SK-N-MC (cell line): Measurements from ENCODE around the gene NEK3.
"Not testable (repeated sequence)": the region's sequence is repeated elsewhere in the genome, so short reads cannot be mapped to it uniquely, and the experiment has no call there.

Experiments used
- DNase-seq: peaks from one replicate; pipeline ENCODE4 v3.0.0-alpha.2; 2011; ENCODE audit warnings: low read depth, low spot score
- H3K27ac ChIP-seq: fragments of 200-600 bp; sonication (generic); 2 replicates; pipeline ENCODE4 v1.5.1; 2016; ENCODE audit warnings: mixed run types
- H3K36me3 ChIP-seq: fragments of 200-600 bp; sonication (generic); 2 replicates; pipeline ENCODE4 v1.6.1; 2017; ENCODE audit warnings: antibody characterized with exemption, low read length, mixed read lengths; ENCODE audit not compliant: insufficient read depth
- H3K4me3 ChIP-seq: fragments of 200-600 bp; sonication (generic); 2 replicates; pipeline ENCODE4 v1.5.1; 2016
- H3K9ac ChIP-seq: fragments of 200-600 bp; sonication (generic); 2 replicates; pipeline ENCODE4 v1.8.0; 2017; ENCODE audit warnings: mixed run types, mixed read lengths; ENCODE audit not compliant: insufficient read length
- H3K9me3 ChIP-seq: fragments of 200-600 bp; sonication (generic); 2 replicates; pipeline ENCODE4 v1.6.1; 2017; ENCODE audit warnings: low read depth, mild to moderate bottlenecking, antibody characterized with exemption, low read length, moderate library complexity, mixed read lengths
- EZH2 ChIP-seq: fragments of 200-600 bp; sonication (generic); IDR thresholded peaks from one replicate; pipeline ENCODE4 v1.6.1; 2017; ENCODE audit warnings: antibody characterized with exemption
- FOXP2 ChIP-seq: optimal IDR thresholded peaks from 2 replicates; pipeline ENCODE3; 2011; ENCODE audit warnings: mild to moderate bottlenecking, moderate library complexity; ENCODE audit not compliant: insufficient read depth; ENCODE audit errors: extremely low read length, control extremely low read depth
- POLR2AphosphoS5 ChIP-seq: IDR thresholded peaks from 2 replicates; pipeline ENCODE4 v1.6.1; 2012; ENCODE audit warnings: mild to moderate bottlenecking, low read depth, low read length, borderline replicate concordance

NEK3 gene

GRCh38 chr13:52194184-52194868 is 34.9 kb upstream of the NEK3 start:
- peak overlapping the region; percentile 68; the same call in 1 of the 2 replicates for H3K27ac ChIP-seq
- DNase-seq: peak; percentile 55
- no peaks in the 10 kb centered on the region for H3K9me3 ChIP-seq
- H3K36me3 ChIP-seq: peaks cover 6% of the 10 kb centered on the region; the same call in 1 of the 2 replicates
- peak overlapping the region; percentile 99 for H3K9ac ChIP-seq
- TF ChIP-seq FOXP2 (peak; percentile 79), EZH2 (no peak), POLR2AphosphoS5 (peak; percentile 97)
- peak overlapping the region; percentile 100 for H3K4me3 ChIP-seq

- peak overlapping the region; percentile 99 for H3K9ac ChIP-seq
- peaks cover 11% of the 10 kb centered on the region; the same call in 1 of the 2 replicates for H3K36me3 ChIP-seq
- H3K27ac ChIP-seq: peak overlapping the region; percentile 68; the same call in 1 of the 2 replicates
- DNase-seq, H3K9me3 ChIP-seq: not testable (repeated sequence)
- peak overlapping the region; percentile 100 for H3K4me3 ChIP-seq
Measured at GRCh38 chr13:52193587-52194183, 34.3 kb upstream of the NEK3 start.

- H3K9me3 ChIP-seq, DNase-seq, H3K9ac ChIP-seq, H3K4me3 ChIP-seq, H3K27ac ChIP-seq: not testable (repeated sequence)
- peaks cover 46% of the 10 kb centered on the region for H3K36me3 ChIP-seq
Measured at GRCh38 chr13:52187424-52188187, 28.2 kb upstream of the NEK3 start.

- no peak for DNase-seq
- TF ChIP-seq FOXP2 (no peak), POLR2AphosphoS5 (no peak), EZH2 (no peak)
- H3K4me3 ChIP-seq: no peak overlapping the region
- no peak overlapping the region for H3K27ac ChIP-seq
- H3K9ac ChIP-seq: no peak overlapping the region
- H3K9me3 ChIP-seq: no peaks in the 10 kb centered on the region
- H3K36me3 ChIP-seq: peaks cover 47% of the 10 kb centered on the region
Measured at GRCh38 chr13:52187029-52187423, 27.6 kb upstream of the NEK3 start.

GRCh38 chr13:52181316-52181954 is 22.0 kb upstream of the NEK3 start:
- not testable (repeated sequence) for DNase-seq, H3K4me3 ChIP-seq, H3K9me3 ChIP-seq, H3K27ac ChIP-seq
- peaks cover 56% of the 10 kb centered on the region for H3K36me3 ChIP-seq
- peak overlapping the region; percentile 10 for H3K9ac ChIP-seq

- peaks cover 60% of the 10 kb centered on the region for H3K36me3 ChIP-seq
- TF ChIP-seq FOXP2: no peak
- TF ChIP-seq EZH2: no peak
- TF ChIP-seq POLR2AphosphoS5: no peak
- H3K9me3 ChIP-seq: no peaks in the 10 kb centered on the region
- DNase-seq: no peak
- no peak overlapping the region for H3K9ac ChIP-seq
- no peak overlapping the region for H3K4me3 ChIP-seq
- no peak overlapping the region for H3K27ac ChIP-seq
Measured at GRCh38 chr13:52179925-52180324, 20.5 kb upstream of the NEK3 start.

GRCh38 chr13:52177276-52177675 is 17.9 kb upstream of the NEK3 start:
- H3K27ac ChIP-seq: no peak overlapping the region
- DNase-seq: no peak
- TF ChIP-seq EZH2: no peak
- no peak for TF ChIP-seq FOXP2
- TF ChIP-seq POLR2AphosphoS5: no peak
- no peak overlapping the region for H3K9ac ChIP-seq
- H3K36me3 ChIP-seq: peaks cover 62% of the 10 kb centered on the region
- H3K9me3 ChIP-seq: no peaks in the 10 kb centered on the region
- H3K4me3 ChIP-seq: no peak overlapping the region

GRCh38 chr13:52173970-52174369 is 14.6 kb upstream of the NEK3 start:
- peaks cover 68% of the 10 kb centered on the region for H3K36me3 ChIP-seq
- not testable (repeated sequence) for H3K9me3 ChIP-seq, H3K4me3 ChIP-seq, H3K9ac ChIP-seq, DNase-seq, H3K27ac ChIP-seq
